GM20000 (cell line): ENCODE data around the gene LOXL3.

Experiments
- DNase-seq: peaks from one replicate; pipeline ENCODE4 v3.0.0; 2012; ENCODE audit warnings: low spot score
- CTCF ChIP-seq: IDR thresholded peaks from 2 replicates; pipeline ENCODE4 v1.5.1; 2012; ENCODE audit warnings: mild to moderate bottlenecking, control low read depth; ENCODE audit errors: extremely low read depth, missing control alignments

Gene LOXL3

GRCh38 chr2:74588664-74589063 lies 34.9 kb upstream of the LOXL3 start:
- no peak for TF ChIP-seq CTCF
- no peak for DNase-seq

GRCh38 chr2:74587664-74588277 lies 34.0 kb upstream of the LOXL3 start:
- peak; percentile 75 for DNase-seq
- TF ChIP-seq CTCF, result peak; percentile 57

GRCh38 chr2:74585406-74586185 lies 31.9 kb upstream of the LOXL3 start:
- peak; percentile 27 for TF ChIP-seq CTCF
- peak; percentile 46 for DNase-seq

GRCh38 chr2:74584088-74584645 lies 30.4 kb upstream of the LOXL3 start:
- peak; percentile 46 for DNase-seq
- TF ChIP-seq CTCF, result no peak

GRCh38 chr2:74583504-74583903 lies 29.8 kb upstream of the LOXL3 start:
- no peak for DNase-seq

GRCh38 chr2:74582184-74582583 lies 28.4 kb upstream of the LOXL3 start:
- no peak for DNase-seq

More at GRCh38 chr2:74583504-74583903, 29.8 kb upstream of the LOXL3 start:
- no peak for TF ChIP-seq CTCF

More at GRCh38 chr2:74582184-74582583, 28.4 kb upstream of the LOXL3 start:
- TF ChIP-seq CTCF, result no peak
